Endothelial cell (in vitro differentiated cells): ENCODE results near the gene MT1A. TPM values are rescaled to one million over a fixed set of nuclear protein-coding genes. Genes with fewer than 3 reads are reported as not detected.

ENCODE experiments used
- DNase-seq: peaks from one replicate; pipeline ENCODE4 v3.0.0; 2021; ENCODE audit warnings: low spot score
- H3K27ac Mint-ChIP-seq: one replicate; pipeline ENCODE4 v1.8.0; 2021; ENCODE audit warnings: mixed read lengths, inconsistent platforms; ENCODE audit not compliant: unreplicated experiment
- H3K27me3 Mint-ChIP-seq: one replicate; pipeline ENCODE4 v1.8.0; 2021; ENCODE audit warnings: mild to moderate bottlenecking, moderate library complexity, mixed read lengths, inconsistent platforms; ENCODE audit not compliant: unreplicated experiment
- H3K36me3 Mint-ChIP-seq: one replicate; pipeline ENCODE4 v1.8.0; 2021; ENCODE audit warnings: mild to moderate bottlenecking, low read depth, mixed read lengths, inconsistent platforms; ENCODE audit not compliant: unreplicated experiment
- H3K4me1 Mint-ChIP-seq: one replicate; pipeline ENCODE4 v1.8.0; 2021; ENCODE audit warnings: mild to moderate bottlenecking, mixed read lengths, inconsistent platforms; ENCODE audit not compliant: unreplicated experiment
- H3K4me3 Mint-ChIP-seq: one replicate; pipeline ENCODE4 v1.8.0; 2021; ENCODE audit warnings: mild to moderate bottlenecking, mixed read lengths, inconsistent platforms; ENCODE audit not compliant: unreplicated experiment
- H3K9me3 Mint-ChIP-seq: one replicate; pipeline ENCODE4 v1.8.0; 2021; ENCODE audit warnings: mixed read lengths, inconsistent platforms; ENCODE audit not compliant: unreplicated experiment
- CTCF ChIP-seq: fragments of 200-600 bp; sonication (generic); IDR thresholded peaks from one replicate; pipeline ENCODE4 v1.5.0; 2021; ENCODE audit warnings: antibody characterized with exemption; ENCODE audit not compliant: unreplicated experiment
- total RNA-seq: library from RNA; stranded (reverse); fragmentation: NEBNext Ultra II Directional; extraction: Animal tissue kit (Norgen Biotek cat#: 25700); gene quantifications from one replicate; pipeline ENCODE4 v1.2.1, GENCODE V29; 2021; ENCODE audit not compliant: unreplicated experiment

Gene MT1A
- total RNA-seq, 1 donor from 2014 or later: not detected

GRCh38 chr16:56645838-56646237 lies 7.4 kb downstream of the MT1A start:
- DNase-seq: no peak
- H3K27ac Mint-ChIP-seq: no peak overlapping the region
- TF ChIP-seq CTCF: no peak
- no peaks in the 10 kb centered on the region for H3K36me3 Mint-ChIP-seq
- no peaks in the 10 kb centered on the region for H3K4me1 Mint-ChIP-seq
- H3K27me3 Mint-ChIP-seq: peaks cover 21% of the 10 kb centered on the region
- no peak overlapping the region for H3K4me3 Mint-ChIP-seq
- no peaks in the 10 kb centered on the region for H3K9me3 Mint-ChIP-seq

- H3K9me3 Mint-ChIP-seq: no peaks in the 10 kb centered on the region
- H3K4me1 Mint-ChIP-seq: no peaks in the 10 kb centered on the region
- H3K27me3 Mint-ChIP-seq: peaks cover 21% of the 10 kb centered on the region
- no peak for TF ChIP-seq CTCF
- no peak overlapping the region for H3K27ac Mint-ChIP-seq
- no peak overlapping the region for H3K4me3 Mint-ChIP-seq
- no peaks in the 10 kb centered on the region for H3K36me3 Mint-ChIP-seq
- no peak for DNase-seq
These were observed 9.4 kb downstream of the MT1A start for GRCh38 chr16:56647641-56648431.

DNA sequence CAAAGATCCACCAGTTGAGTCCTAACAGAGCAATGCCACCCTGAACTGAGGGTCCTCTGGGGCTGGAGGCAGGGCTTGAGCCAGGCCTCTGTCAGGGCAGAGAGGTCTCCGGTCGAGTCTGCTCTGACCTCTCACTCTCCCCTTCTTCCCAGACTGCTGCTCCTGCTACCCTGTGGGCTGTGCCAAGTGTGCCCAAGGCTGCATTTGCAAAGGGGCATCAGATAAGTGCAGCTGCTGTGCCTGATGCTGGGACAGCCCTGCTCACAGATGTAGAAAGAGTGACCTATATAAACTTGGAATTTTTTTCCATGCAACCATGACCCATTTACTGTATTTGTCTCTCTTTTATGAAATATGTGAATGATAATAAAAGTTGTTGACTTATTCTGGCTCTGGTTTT lies 10.8 kb downstream of the MT1A start:
- DNase-seq: no peak
- no peaks in the 10 kb centered on the region for H3K4me1 Mint-ChIP-seq
- H3K27ac Mint-ChIP-seq: no peak overlapping the region
- H3K36me3 Mint-ChIP-seq: no peaks in the 10 kb centered on the region
- no peak overlapping the region for H3K4me3 Mint-ChIP-seq
- no peaks in the 10 kb centered on the region for H3K9me3 Mint-ChIP-seq
- peaks cover 17% of the 10 kb centered on the region for H3K27me3 Mint-ChIP-seq
- TF ChIP-seq CTCF: no peak

DNA sequence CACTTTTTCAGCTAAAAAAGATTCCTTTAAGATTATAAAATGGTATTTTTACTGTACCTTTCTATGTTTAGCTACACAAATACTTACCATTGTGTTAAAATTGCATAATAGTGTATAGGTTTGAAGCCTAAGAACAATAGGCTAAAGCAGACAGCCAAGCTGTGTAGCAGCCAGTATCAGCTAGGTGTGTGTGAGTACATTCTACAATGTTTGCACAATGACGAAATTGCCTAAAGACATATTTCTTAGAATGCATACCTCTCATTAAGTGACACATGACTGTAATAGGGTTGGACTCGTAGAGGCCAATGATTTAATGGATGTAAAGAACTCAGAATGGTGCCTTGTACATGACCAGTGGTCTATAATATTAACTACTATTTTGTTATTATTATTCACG lies 11.4 kb downstream of the MT1A start:
- no peaks in the 10 kb centered on the region for H3K9me3 Mint-ChIP-seq
- no peaks in the 10 kb centered on the region for H3K4me1 Mint-ChIP-seq
- TF ChIP-seq CTCF: no peak
- no peak overlapping the region for H3K4me3 Mint-ChIP-seq
- no peaks in the 10 kb centered on the region for H3K36me3 Mint-ChIP-seq
- H3K27ac Mint-ChIP-seq: no peak overlapping the region
- H3K27me3 Mint-ChIP-seq: peaks cover 17% of the 10 kb centered on the region
- no peak for DNase-seq

- no peak for TF ChIP-seq CTCF
- Mint-ChIP-seq H3K4me3 (no peak within 1 kb of the TSS), H3K4me1 (no peaks in the 10 kb centered on the region), H3K27me3 (peaks cover 15% of the 10 kb centered on the region), H3K27ac (no peak within 1 kb of the TSS), H3K9me3 (no peaks in the 10 kb centered on the region), H3K36me3 (no peaks in the 10 kb centered on the region)
- no peak for DNase-seq
These were observed 13.1 kb downstream of the MT1A start, which contains the start of gene MT1B for GRCh38 chr16:56651586-56651985. TSS of gene MT1B (plus strand) at chr16:56651886. CDS start at chr16:56651954, 68 bp downstream.
